Neural cell (in vitro differentiated cells): ENCODE measurements around the gene RELT. TPM values are rescaled to one million over a fixed set of nuclear protein-coding genes. Genes with fewer than 3 reads are reported as not detected.

Experiments
- H2AFZ ChIP-seq: fragments of 200-600, 300-800 bp; sonication (generic), shearing (Covaris generic); 2 replicates; pipeline ENCODE4 v1.6.0; 2014; ENCODE audit warnings: low read depth, mild to moderate bottlenecking, antibody characterized with exemption, low read length, moderate library complexity
- H3F3A ChIP-seq: fragments of 200-600 bp; shearing (Covaris generic); 2 replicates; pipeline ENCODE4 v1.6.1; 2016; ENCODE audit warnings: mild to moderate bottlenecking, moderate library complexity, mixed read lengths, antibody characterized with exemption, low read length; ENCODE audit not compliant: insufficient read depth, poor library complexity, severe bottlenecking
- H3K27ac ChIP-seq: fragments of 200-600, 300-800 bp; sonication (generic), shearing (Covaris generic); 2 replicates; pipeline ENCODE4 v1.5.1; 2014; ENCODE audit warnings: mild to moderate bottlenecking, low read length, moderate library complexity
- H3K27me3 ChIP-seq: fragments of 300-800, 200-600 bp; sonication (generic), shearing (Covaris generic); 2 replicates; pipeline ENCODE4 v1.6.0; 2014; ENCODE audit warnings: mild to moderate bottlenecking, low read depth, low read length, moderate library complexity; ENCODE audit not compliant: insufficient read depth
- H3K36me3 ChIP-seq: fragments of 300-800, 200-600 bp; sonication (generic), shearing (Covaris generic); 2 replicates; pipeline ENCODE4 v1.5.1; 2014; ENCODE audit warnings: mild to moderate bottlenecking, antibody characterized with exemption, low read length, moderate library complexity; ENCODE audit not compliant: insufficient read depth
- H3K4me2 ChIP-seq: fragments of 300-800, 200-600 bp; sonication (generic), shearing (Covaris generic); 2 replicates; pipeline ENCODE4 v1.6.0; 2014; ENCODE audit warnings: mild to moderate bottlenecking, low read length
- H3K4me3 ChIP-seq: fragments of 300-800, 200-600 bp; sonication (generic), shearing (Covaris generic); 2 replicates; pipeline ENCODE4 v1.5.1; 2014; ENCODE audit warnings: mild to moderate bottlenecking, low read length, moderate library complexity
- H3K79me2 ChIP-seq: fragments of 200-600 bp; shearing (Covaris generic); replicated peaks from 2 replicates; pipeline ENCODE4 v1.6.0; 2014; ENCODE audit warnings: mild to moderate bottlenecking, low read length, moderate library complexity; ENCODE audit not compliant: insufficient read depth
- H3K9ac ChIP-seq: fragments of 300-800, 200-600 bp; sonication (generic), shearing (Covaris generic); 2 replicates; pipeline ENCODE4 v1.6.1; 2016; ENCODE audit warnings: mild to moderate bottlenecking, low read length, mixed read lengths
- H3K9me2 ChIP-seq: fragments of 200-600 bp; shearing (Covaris generic); 2 replicates; pipeline ENCODE4 v1.6.1; 2016; ENCODE audit warnings: mild to moderate bottlenecking, low read length, mixed read lengths; ENCODE audit not compliant: insufficient read depth
- H3K9me3 ChIP-seq: fragments of 200-600, 300-800 bp; sonication (generic), shearing (Covaris generic); 2 replicates; pipeline ENCODE4 v1.6.1; 2016; ENCODE audit warnings: mild to moderate bottlenecking, mixed run types, low read length, moderate library complexity, mixed read lengths
- H4K20me1 ChIP-seq: fragments of 200-600 bp; shearing (Covaris generic); 2 replicates; pipeline ENCODE4 v1.6.1; 2016; ENCODE audit warnings: mild to moderate bottlenecking, mixed run types; ENCODE audit not compliant: insufficient read depth
- CTCF ChIP-seq: fragments of 450-650 bp; IDR thresholded peaks from 2 replicates; pipeline ENCODE4 v1.5.1; 2014; ENCODE audit warnings: antibody characterized with exemption, mild to moderate bottlenecking, moderate library complexity; ENCODE audit not compliant: poor library complexity, severe bottlenecking
- EP300 ChIP-seq: fragments of 450-650 bp; conservative IDR thresholded peaks from 2 replicates; pipeline ENCODE4 v1.6.1; 2014; ENCODE audit warnings: antibody characterized with exemption, mild to moderate bottlenecking, moderate library complexity; ENCODE audit not compliant: poor library complexity, severe bottlenecking
- EZH2 ChIP-seq: fragments of 200-600, 300-800 bp; shearing (Covaris generic), sonication (generic); IDR thresholded peaks from 2 replicates; pipeline ENCODE4 v1.6.1; 2014; ENCODE audit warnings: antibody characterized with exemption, low read length, borderline replicate concordance, mild to moderate bottlenecking; ENCODE audit not compliant: insufficient read depth, poor library complexity, severe bottlenecking
- MXI1 ChIP-seq: fragments of 450-650 bp; conservative IDR thresholded peaks from 2 replicates; pipeline ENCODE4 v1.6.1; 2014; ENCODE audit warnings: antibody characterized with exemption, mild to moderate bottlenecking; ENCODE audit not compliant: poor library complexity, severe bottlenecking
- POLR2AphosphoS5 ChIP-seq: IDR thresholded peaks from 2 replicates; pipeline ENCODE4 v1.6.1; 2012
- RAD21 ChIP-seq: fragments of 450-650 bp; conservative IDR thresholded peaks from 2 replicates; pipeline ENCODE4 v1.6.1; 2014; ENCODE audit warnings: antibody characterized with exemption, mild to moderate bottlenecking, moderate library complexity
- REST ChIP-seq: IDR thresholded peaks from 2 replicates; pipeline ENCODE4 v1.6.1; 2012; ENCODE audit warnings: borderline replicate concordance
- SMC3 ChIP-seq: fragments of 450-650 bp; conservative IDR thresholded peaks from 2 replicates; pipeline ENCODE4 v1.6.1; 2014; ENCODE audit warnings: antibody characterized with exemption, mild to moderate bottlenecking, moderate library complexity; ENCODE audit not compliant: poor library complexity
- TAF1 ChIP-seq: IDR thresholded peaks from 2 replicates; pipeline ENCODE4 v1.6.1; 2012; ENCODE audit warnings: low read depth
- polyA plus RNA-seq: library from polyadenylated mRNA; depleted of rRNA; stranded (reverse); fragments of >200 nt; gene quantifications from 2 replicates; pipeline ENCODE4 v1.2.3, GENCODE V29; 2014

RELT gene
- polyA plus RNA-seq, 1 donor from 2014 or later: 12.4 TPM

GRCh38 chr11:73388265-73389133 lies 12.3 kb downstream of the RELT start:
- Histone ChIP-seq H3K27ac (no peak overlapping the region), H4K20me1 (no peaks in the 10 kb centered on the region), H3K79me2 (no peaks in the 10 kb centered on the region), H2AFZ (no peak overlapping the region), H3K27me3 (no peaks in the 10 kb centered on the region), H3K9me3 (no peaks in the 10 kb centered on the region), H3K36me3 (no peaks in the 10 kb centered on the region), H3K9ac (no peak overlapping the region), H3K4me2 (no peak overlapping the region), H3F3A (no peaks in the 10 kb centered on the region), H3K4me3 (no peak overlapping the region), H3K9me2 (no peaks in the 10 kb centered on the region)
- TF ChIP-seq EP300: no peak
- no peak for TF ChIP-seq SMC3
- no peak for TF ChIP-seq REST
- no peak for TF ChIP-seq RAD21
- no peak for TF ChIP-seq MXI1

- Histone ChIP-seq H3K9me2 (no peaks in the 10 kb centered on the region), H2AFZ (no peak overlapping the region), H3K36me3 (no peaks in the 10 kb centered on the region), H3K4me2 (no peak overlapping the region), H3K4me3 (no peak overlapping the region), H3K27ac (no peak overlapping the region), H3K9ac (no peak overlapping the region), H3K9me3 (no peaks in the 10 kb centered on the region), H3K79me2 (no peaks in the 10 kb centered on the region), H3F3A (no peaks in the 10 kb centered on the region), H3K27me3 (no peaks in the 10 kb centered on the region), H4K20me1 (no peaks in the 10 kb centered on the region)
- no peak for TF ChIP-seq RAD21
- no peak for TF ChIP-seq TAF1
- TF ChIP-seq POLR2AphosphoS5: no peak
- TF ChIP-seq MXI1: no peak
- TF ChIP-seq EZH2: no peak
- no peak for TF ChIP-seq SMC3
- no peak for TF ChIP-seq REST
- no peak for TF ChIP-seq CTCF
- no peak for TF ChIP-seq EP300
Measured at GRCh38 chr11:73389134-73389525, 12.9 kb downstream of the RELT start.
